ENCODE data around the gene EXOC6B.

The EXOC6B gene

GRCh38 chr2:72828840-72829507 is 3.1 kb upstream of the EXOC6B start:
- no peak for DNase-seq

- no peak for DNase-seq
Observed at GRCh38 chr2:72827966-72828646, 2.3 kb upstream of the EXOC6B start.

- DNase-seq = no peak
Observed at GRCh38 chr2:72827487-72827886, 1.7 kb upstream of the EXOC6B start.

GRCh38 chr2:72826156-72826477 is 284 bp upstream of the EXOC6B start:
- DNase-seq = no peak

- peak; percentile 54 for DNase-seq
Observed at GRCh38 chr2:72824224-72824842, 1.5 kb downstream of the EXOC6B start.

- no peak for DNase-seq
Observed at GRCh38 chr2:72822794-72823193, 3.0 kb downstream of the EXOC6B start.

- DNase-seq = no peak
Observed at GRCh38 chr2:72821983-72822382, 3.9 kb downstream of the EXOC6B start.

GRCh38 chr2:72821118-72821517 is 4.7 kb downstream of the EXOC6B start:
- no peak for DNase-seq

- no peak for DNase-seq
Observed at GRCh38 chr2:72819501-72819900, 6.3 kb downstream of the EXOC6B start.

- DNase-seq = no peak
Observed at GRCh38 chr2:72815655-72816278, 10.1 kb downstream of the EXOC6B start.

GRCh38 chr2:72813841-72814240 is 12.0 kb downstream of the EXOC6B start:
- no peak for DNase-seq

- no peak for DNase-seq
Observed at GRCh38 chr2:72810165-72810564, 15.7 kb downstream of the EXOC6B start.

GRCh38 chr2:72809095-72809494 is 16.7 kb downstream of the EXOC6B start:
- no peak for DNase-seq

GRCh38 chr2:72806280-72806945 is 19.4 kb downstream of the EXOC6B start:
- no peak for DNase-seq

GRCh38 chr2:72803626-72804320 is 22.1 kb downstream of the EXOC6B start:
- DNase-seq = no peak

- no peak for DNase-seq
Observed at GRCh38 chr2:72803151-72803550, 22.7 kb downstream of the EXOC6B start.

GRCh38 chr2:72800492-72800891 is 25.3 kb downstream of the EXOC6B start:
- DNase-seq = no peak

- no peak for DNase-seq
Observed at GRCh38 chr2:72797740-72798139, 28.1 kb downstream of the EXOC6B start.

GRCh38 chr2:72796766-72797165 is 29.1 kb downstream of the EXOC6B start:
- DNase-seq = no peak

GRCh38 chr2:72794572-72794971 is 31.3 kb downstream of the EXOC6B start:
- DNase-seq = no peak

- no peak for DNase-seq
Observed at GRCh38 chr2:72793798-72794440, 31.9 kb downstream of the EXOC6B start.

GRCh38 chr2:72789241-72789640 is 36.6 kb downstream of the EXOC6B start:
- DNase-seq = no peak
